ENCODE data around the gene VIPAS39.

Gene VIPAS39

GRCh38 chr14:77489041-77489440 is 31.6 kb upstream of the VIPAS39 start:
- no peaks in the 10 kb centered on the region for H3K4me1 ChIP-seq (ENCODE audit: control insufficient read depth, insufficient read depth, low read length)
- no peaks in the 10 kb centered on the region for H3K27me3 ChIP-seq (ENCODE audit: control insufficient read depth in 1 of 2, insufficient read depth in 2 of 2, low read length in 2 of 2)
- H3K36me3 ChIP-seq (ENCODE audit: control insufficient read depth in 2 of 2, insufficient read depth in 2 of 2, low read length in 2 of 2) = no peaks in the 10 kb centered on the region
- no peak overlapping the region for H3K27ac ChIP-seq (ENCODE audit: low read length)
- no peak overlapping the region for H3K9ac ChIP-seq (ENCODE audit: low read length in 2 of 2)
- no peak overlapping the region for H3K4me3 ChIP-seq (ENCODE audit: low read length in 2 of 2)
- H3K9me3 ChIP-seq (ENCODE audit: control insufficient read depth in 2 of 2, low read length in 2 of 2) = no peaks in the 10 kb centered on the region

- Histone ChIP-seq H3K36me3 (ENCODE audit: control insufficient read depth in 2 of 2, insufficient read depth in 2 of 2, low read length in 2 of 2) (no peaks in the 10 kb centered on the region), H3K9me3 (ENCODE audit: control insufficient read depth in 2 of 2, low read length in 2 of 2) (no peaks in the 10 kb centered on the region), H3K4me1 (ENCODE audit: control insufficient read depth, insufficient read depth, low read length) (no peaks in the 10 kb centered on the region), H3K4me3 (ENCODE audit: low read length in 2 of 2) (no peak overlapping the region), H3K27me3 (ENCODE audit: control insufficient read depth in 1 of 2, insufficient read depth in 2 of 2, low read length in 2 of 2) (no peaks in the 10 kb centered on the region), H3K27ac (ENCODE audit: low read length) (no peak overlapping the region), H3K9ac (ENCODE audit: low read length in 2 of 2) (no peak overlapping the region)
These were observed 31.2 kb upstream of the VIPAS39 start for GRCh38 chr14:77488558-77488957.

GRCh38 chr14:77485901-77486678 is 28.7 kb upstream of the VIPAS39 start:
- Histone ChIP-seq H3K27ac (ENCODE audit: low read length) (no peak overlapping the region), H3K4me1 (ENCODE audit: control insufficient read depth, insufficient read depth, low read length) (no peaks in the 10 kb centered on the region), H3K9ac (ENCODE audit: low read length in 2 of 2) (no peak overlapping the region), H3K4me3 (ENCODE audit: low read length in 2 of 2) (no peak overlapping the region), H3K36me3 (ENCODE audit: control insufficient read depth in 2 of 2, insufficient read depth in 2 of 2, low read length in 2 of 2) (no peaks in the 10 kb centered on the region), H3K9me3 (ENCODE audit: control insufficient read depth in 2 of 2, low read length in 2 of 2) (no peaks in the 10 kb centered on the region), H3K27me3 (ENCODE audit: control insufficient read depth in 1 of 2, insufficient read depth in 2 of 2, low read length in 2 of 2) (no peaks in the 10 kb centered on the region)

- H3K4me3 ChIP-seq (ENCODE audit: low read length in 2 of 2) = no peak overlapping the region
- H3K36me3 ChIP-seq (ENCODE audit: control insufficient read depth in 2 of 2, insufficient read depth in 2 of 2, low read length in 2 of 2) = no peaks in the 10 kb centered on the region
- H3K9me3 ChIP-seq (ENCODE audit: control insufficient read depth in 2 of 2, low read length in 2 of 2) = no peaks in the 10 kb centered on the region
- H3K4me1 ChIP-seq (ENCODE audit: control insufficient read depth, insufficient read depth, low read length) = no peaks in the 10 kb centered on the region
- H3K27ac ChIP-seq (ENCODE audit: low read length) = no peak overlapping the region
- H3K9ac ChIP-seq (ENCODE audit: low read length in 2 of 2) = no peak overlapping the region
- H3K27me3 ChIP-seq (ENCODE audit: control insufficient read depth in 1 of 2, insufficient read depth in 2 of 2, low read length in 2 of 2) = no peaks in the 10 kb centered on the region
These were observed 27.9 kb upstream of the VIPAS39 start for GRCh38 chr14:77485256-77485655.

GRCh38 chr14:77482422-77482821 is 25.0 kb upstream of the VIPAS39 start:
- Histone ChIP-seq H3K27ac (ENCODE audit: low read length) (no peak overlapping the region), H3K9me3 (ENCODE audit: control insufficient read depth in 2 of 2, low read length in 2 of 2) (no peaks in the 10 kb centered on the region), H3K36me3 (ENCODE audit: control insufficient read depth in 2 of 2, insufficient read depth in 2 of 2, low read length in 2 of 2) (no peaks in the 10 kb centered on the region), H3K27me3 (ENCODE audit: control insufficient read depth in 1 of 2, insufficient read depth in 2 of 2, low read length in 2 of 2) (no peaks in the 10 kb centered on the region), H3K4me1 (ENCODE audit: control insufficient read depth, insufficient read depth, low read length) (no peaks in the 10 kb centered on the region), H3K9ac (ENCODE audit: low read length in 2 of 2) (no peak overlapping the region), H3K4me3 (ENCODE audit: low read length in 2 of 2) (no peak overlapping the region)

- Histone ChIP-seq H3K27me3 (ENCODE audit: control insufficient read depth in 1 of 2, insufficient read depth in 2 of 2, low read length in 2 of 2) (no peaks in the 10 kb centered on the region), H3K27ac (ENCODE audit: low read length) (no peak overlapping the region), H3K9me3 (ENCODE audit: control insufficient read depth in 2 of 2, low read length in 2 of 2) (no peaks in the 10 kb centered on the region), H3K36me3 (ENCODE audit: control insufficient read depth in 2 of 2, insufficient read depth in 2 of 2, low read length in 2 of 2) (no peaks in the 10 kb centered on the region), H3K4me3 (ENCODE audit: low read length in 2 of 2) (no peak overlapping the region), H3K4me1 (ENCODE audit: control insufficient read depth, insufficient read depth, low read length) (no peaks in the 10 kb centered on the region), H3K9ac (ENCODE audit: low read length in 2 of 2) (no peak overlapping the region)
These were observed 21.4 kb upstream of the VIPAS39 start for GRCh38 chr14:77478796-77479195.

- H3K36me3 ChIP-seq (ENCODE audit: control insufficient read depth in 2 of 2, insufficient read depth in 2 of 2, low read length in 2 of 2) = no peaks in the 10 kb centered on the region
- no peaks in the 10 kb centered on the region for H3K27me3 ChIP-seq (ENCODE audit: control insufficient read depth in 1 of 2, insufficient read depth in 2 of 2, low read length in 2 of 2)
- H3K9ac ChIP-seq (ENCODE audit: low read length in 2 of 2) = no peak overlapping the region
- no peak overlapping the region for H3K4me3 ChIP-seq (ENCODE audit: low read length in 2 of 2)
- no peak overlapping the region for H3K27ac ChIP-seq (ENCODE audit: low read length)
- H3K4me1 ChIP-seq (ENCODE audit: control insufficient read depth, insufficient read depth, low read length) = no peaks in the 10 kb centered on the region
- no peaks in the 10 kb centered on the region for H3K9me3 ChIP-seq (ENCODE audit: control insufficient read depth in 2 of 2, low read length in 2 of 2)
These were observed 20.6 kb upstream of the VIPAS39 start for GRCh38 chr14:77478029-77478428.

GRCh38 chr14:77475432-77476115 is 18.2 kb upstream of the VIPAS39 start:
- Histone ChIP-seq H3K27ac (ENCODE audit: low read length) (no peak overlapping the region), H3K36me3 (ENCODE audit: control insufficient read depth in 2 of 2, insufficient read depth in 2 of 2, low read length in 2 of 2) (no peaks in the 10 kb centered on the region), H3K9ac (ENCODE audit: low read length in 2 of 2) (no peak overlapping the region), H3K4me3 (ENCODE audit: low read length in 2 of 2) (no peak overlapping the region), H3K4me1 (ENCODE audit: control insufficient read depth, insufficient read depth, low read length) (no peaks in the 10 kb centered on the region), H3K27me3 (ENCODE audit: control insufficient read depth in 1 of 2, insufficient read depth in 2 of 2, low read length in 2 of 2) (no peaks in the 10 kb centered on the region), H3K9me3 (ENCODE audit: control insufficient read depth in 2 of 2, low read length in 2 of 2) (no peaks in the 10 kb centered on the region)

GRCh38 chr14:77474479-77475177 is 17.2 kb upstream of the VIPAS39 start:
- no peak overlapping the region for H3K4me3 ChIP-seq (ENCODE audit: low read length in 2 of 2)
- H3K27ac ChIP-seq (ENCODE audit: low read length) = no peak overlapping the region
- peaks cover 0 to 1% of the 10 kb centered on the region in 2 donors for H3K36me3 ChIP-seq (ENCODE audit: control insufficient read depth in 2 of 2, insufficient read depth in 2 of 2, low read length in 2 of 2)
- H3K9me3 ChIP-seq (ENCODE audit: control insufficient read depth in 2 of 2, low read length in 2 of 2) = no peaks in the 10 kb centered on the region
- H3K9ac ChIP-seq (ENCODE audit: low read length in 2 of 2) = no peak overlapping the region
- H3K4me1 ChIP-seq (ENCODE audit: control insufficient read depth, insufficient read depth, low read length) = no peaks in the 10 kb centered on the region
- H3K27me3 ChIP-seq (ENCODE audit: control insufficient read depth in 1 of 2, insufficient read depth in 2 of 2, low read length in 2 of 2) = no peaks in the 10 kb centered on the region

- no peaks in the 10 kb centered on the region for H3K9me3 ChIP-seq (ENCODE audit: control insufficient read depth in 2 of 2, low read length in 2 of 2)
- no peak overlapping the region for H3K4me3 ChIP-seq (ENCODE audit: low read length in 2 of 2)
- H3K27ac ChIP-seq (ENCODE audit: low read length) = no peak overlapping the region
- H3K9ac ChIP-seq (ENCODE audit: low read length in 2 of 2) = no peak overlapping the region
- H3K4me1 ChIP-seq (ENCODE audit: control insufficient read depth, insufficient read depth, low read length) = no peaks in the 10 kb centered on the region
- peaks cover 6 to 8% of the 10 kb centered on the region in 2 donors for H3K36me3 ChIP-seq (ENCODE audit: control insufficient read depth in 2 of 2, insufficient read depth in 2 of 2, low read length in 2 of 2)
- H3K27me3 ChIP-seq (ENCODE audit: control insufficient read depth in 1 of 2, insufficient read depth in 2 of 2, low read length in 2 of 2) = no peaks in the 10 kb centered on the region
These were observed 16.5 kb upstream of the VIPAS39 start for GRCh38 chr14:77473921-77474320.

Measured in stomach smooth muscle (tissue), 2 donors.